ENCODE data around the gene RBM15B. TPM values are rescaled to one million over a fixed set of nuclear protein-coding genes. Genes with fewer than 3 reads are reported as not detected.

The RBM15B gene
- total RNA-seq, 4 donors from 2014 or later = 23.1 to 34.6 (median 27.4) TPM

DNA sequence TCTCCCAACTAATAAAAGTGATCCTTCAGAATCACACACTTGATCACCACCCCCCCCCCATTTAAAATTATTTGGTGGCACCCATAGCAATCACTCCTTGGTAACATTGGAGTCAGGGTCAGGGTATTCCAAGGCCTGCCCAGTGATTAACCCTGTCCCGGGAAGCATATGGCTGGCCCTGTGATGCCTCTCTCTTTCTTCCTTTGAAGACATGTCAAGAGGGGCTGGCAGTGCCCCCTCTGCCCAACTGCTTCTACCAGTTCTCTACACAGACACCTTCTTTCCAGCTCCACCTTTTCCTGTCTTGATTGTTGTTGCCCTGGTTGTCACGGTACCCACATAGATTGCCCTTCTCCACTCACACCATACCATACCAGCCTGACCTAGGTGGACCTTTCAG is 36.9 kb upstream of the RBM15B start:
- DNase-seq = no peak
- no peak overlapping the region for H3K4me3 ChIP-seq
- no peaks in the 10 kb centered on the region for H3K36me3 ChIP-seq
- no peak for TF ChIP-seq POLR2A (IDR thresholded peaks at IDR 0.05)
- TF ChIP-seq, protein P1, sequence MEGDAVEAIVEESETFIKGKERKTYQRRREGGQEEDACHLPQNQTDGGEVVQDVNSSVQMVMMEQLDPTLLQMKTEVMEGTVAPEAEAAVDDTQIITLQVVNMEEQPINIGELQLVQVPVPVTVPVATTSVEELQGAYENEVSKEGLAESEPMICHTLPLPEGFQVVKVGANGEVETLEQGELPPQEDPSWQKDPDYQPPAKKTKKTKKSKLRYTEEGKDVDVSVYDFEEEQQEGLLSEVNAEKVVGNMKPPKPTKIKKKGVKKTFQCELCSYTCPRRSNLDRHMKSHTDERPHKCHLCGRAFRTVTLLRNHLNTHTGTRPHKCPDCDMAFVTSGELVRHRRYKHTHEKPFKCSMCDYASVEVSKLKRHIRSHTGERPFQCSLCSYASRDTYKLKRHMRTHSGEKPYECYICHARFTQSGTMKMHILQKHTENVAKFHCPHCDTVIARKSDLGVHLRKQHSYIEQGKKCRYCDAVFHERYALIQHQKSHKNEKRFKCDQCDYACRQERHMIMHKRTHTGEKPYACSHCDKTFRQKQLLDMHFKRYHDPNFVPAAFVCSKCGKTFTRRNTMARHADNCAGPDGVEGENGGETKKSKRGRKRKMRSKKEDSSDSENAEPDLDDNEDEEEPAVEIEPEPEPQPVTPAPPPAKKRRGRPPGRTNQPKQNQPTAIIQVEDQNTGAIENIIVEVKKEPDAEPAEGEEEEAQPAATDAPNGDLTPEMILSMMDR (IDR thresholded peaks at IDR 0.05) = no peak
- no peaks in the 10 kb centered on the region for H3K27me3 ChIP-seq
- no peaks in the 10 kb centered on the region for H3K9me3 ChIP-seq
- H3K27ac ChIP-seq = no peak overlapping the region
- H3K4me1 ChIP-seq = no peaks in the 10 kb centered on the region

DNA sequence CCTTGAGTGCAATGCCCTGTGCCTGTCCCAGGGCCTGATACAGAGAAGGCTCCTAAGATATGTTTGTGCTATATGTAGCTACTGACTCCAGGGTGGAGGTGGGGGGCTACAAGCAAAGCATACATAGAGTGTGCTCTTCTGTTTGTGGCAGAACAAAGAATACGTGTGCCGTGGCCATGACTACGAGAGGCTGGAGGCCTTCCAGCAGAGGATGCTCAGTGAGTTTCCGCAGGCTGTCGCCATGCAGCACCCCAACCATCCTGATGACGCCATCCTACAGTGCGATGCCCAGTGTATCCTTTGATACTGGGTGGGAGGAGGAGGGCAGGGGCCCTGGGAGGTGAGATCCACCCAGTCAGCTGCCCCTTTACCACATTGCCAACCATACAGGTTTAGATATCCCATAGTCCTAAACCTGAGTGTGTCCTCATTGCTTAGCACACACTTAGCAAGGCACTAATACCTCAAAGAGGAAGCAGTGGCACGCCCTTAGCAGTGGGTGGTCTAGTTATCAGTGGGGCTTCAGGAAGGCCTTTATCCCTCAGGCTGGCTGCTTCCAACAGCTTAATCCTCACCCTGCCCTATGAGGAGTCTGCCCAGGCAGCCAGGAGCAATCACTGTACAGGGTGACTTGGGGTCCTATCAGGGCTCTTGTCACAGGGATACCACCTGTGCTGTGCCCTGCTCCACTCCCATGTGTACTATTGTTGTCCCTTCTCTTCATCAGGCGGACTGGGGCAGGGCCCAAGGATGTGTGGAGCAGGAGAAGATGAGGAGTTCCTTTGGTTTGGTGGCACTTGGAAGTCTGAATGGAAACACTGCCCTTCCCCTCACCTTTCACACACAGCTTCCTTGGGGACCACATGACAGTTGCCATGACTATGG is 36.1 kb upstream of the RBM15B start:
- Histone ChIP-seq H3K4me1 (no peaks in the 10 kb centered on the region), H3K4me3 (no peak overlapping the region), H3K27me3 (no peaks in the 10 kb centered on the region), H3K36me3 (no peaks in the 10 kb centered on the region), H3K9me3 (no peaks in the 10 kb centered on the region), H3K27ac (no peak overlapping the region)
- peak in 1 of 3 donors; percentile 10 for DNase-seq
- TF ChIP-seq POLR2A (IDR thresholded peaks at IDR 0.05) = no peak
- TF ChIP-seq, protein P1 (IDR thresholded peaks at IDR 0.05) = no peak

DNA sequence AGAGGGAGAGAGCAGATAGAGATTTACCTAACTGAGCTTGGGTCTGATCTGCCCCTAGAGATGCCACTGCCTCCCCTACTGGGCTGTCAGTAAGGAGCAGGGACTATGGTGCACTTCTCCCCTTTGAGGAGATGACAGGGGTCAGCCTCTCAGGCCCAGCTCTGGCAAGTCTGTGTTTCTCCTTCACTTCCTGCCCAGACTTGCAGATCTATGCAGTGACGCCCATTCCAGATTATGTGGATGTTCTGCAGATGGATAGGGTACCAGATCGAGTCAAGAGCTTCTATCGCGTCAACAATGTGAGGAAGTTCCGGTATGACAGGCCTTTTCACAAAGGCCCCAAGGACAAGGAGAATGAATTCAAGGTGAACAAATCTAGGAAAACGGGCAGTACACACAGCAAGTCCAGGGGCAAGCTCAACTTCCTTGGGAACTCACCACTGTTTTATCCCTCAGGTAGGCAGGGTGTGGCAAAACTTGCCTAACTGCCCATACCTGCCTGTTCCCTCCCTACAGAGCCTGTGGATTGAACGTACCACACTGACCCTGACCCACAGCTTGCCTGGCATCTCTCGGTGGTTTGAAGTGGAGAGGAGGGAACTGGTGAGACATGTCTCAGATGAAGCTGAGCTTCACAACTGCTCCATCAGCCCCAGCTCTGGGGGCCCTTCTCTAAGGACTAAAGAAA is 35.0 kb upstream of the RBM15B start:
- Histone ChIP-seq H3K36me3 (no peaks in the 10 kb centered on the region), H3K4me1 (no peaks in the 10 kb centered on the region), H3K4me3 (no peak overlapping the region), H3K27me3 (no peaks in the 10 kb centered on the region), H3K9me3 (no peaks in the 10 kb centered on the region), H3K27ac (no peak overlapping the region)
- TF ChIP-seq, protein P1 (IDR thresholded peaks at IDR 0.05) = no peak
- no peak for TF ChIP-seq POLR2A (IDR thresholded peaks at IDR 0.05)
- DNase-seq = peak in 1 of 3 donors; percentile 17

DNA sequence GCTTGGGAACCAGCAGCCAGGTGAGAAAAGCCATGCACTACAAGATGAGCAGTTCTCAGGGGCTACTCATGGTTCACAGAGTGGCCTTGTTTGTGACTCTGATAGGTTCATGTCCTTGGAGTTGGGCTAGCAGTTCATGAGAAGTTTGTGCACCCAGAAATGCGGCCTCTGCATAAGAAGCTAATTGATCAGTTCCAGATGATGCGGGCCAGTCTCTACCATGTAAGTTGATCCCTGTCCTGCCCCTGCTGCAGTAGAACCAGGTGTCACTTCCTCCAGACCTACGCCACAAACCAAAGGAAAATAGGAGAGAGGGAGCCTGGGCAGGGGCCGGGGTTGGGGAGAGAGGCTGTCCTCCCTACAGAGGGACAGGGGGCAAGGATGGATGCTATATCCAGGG is 33.2 kb upstream of the RBM15B start:
- Histone ChIP-seq H3K9me3 (no peaks in the 10 kb centered on the region), H3K4me3 (no peak overlapping the region), H3K27ac (no peak overlapping the region), H3K36me3 (no peaks in the 10 kb centered on the region), H3K4me1 (no peaks in the 10 kb centered on the region), H3K27me3 (no peaks in the 10 kb centered on the region)
- TF ChIP-seq, protein P1 (IDR thresholded peaks at IDR 0.05) = no peak
- no peak for TF ChIP-seq POLR2A (IDR thresholded peaks at IDR 0.05)
- peak in 1 of 3 donors; percentile 14 for DNase-seq

DNA sequence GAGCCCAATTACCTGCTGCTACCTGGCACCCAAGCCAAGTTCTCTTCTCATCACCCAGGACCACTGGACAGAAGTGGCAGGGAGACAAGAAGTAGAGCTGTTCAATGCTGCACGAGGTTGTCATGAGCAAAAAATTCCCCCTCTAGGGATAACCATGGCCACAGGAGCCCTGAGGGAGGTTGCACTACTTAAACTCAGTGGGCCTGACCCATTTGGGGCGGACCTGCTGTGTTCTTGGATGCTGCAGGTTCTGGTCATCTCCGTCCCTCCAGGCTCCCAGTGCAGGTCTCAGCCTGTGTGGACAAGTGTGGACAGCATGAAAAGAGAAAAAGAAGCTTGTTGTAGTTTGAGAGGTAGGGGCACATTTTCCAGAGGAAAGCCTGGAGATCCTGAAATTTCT is 32.1 kb upstream of the RBM15B start:
- TF ChIP-seq, protein P1 (IDR thresholded peaks at IDR 0.05) = no peak
- TF ChIP-seq POLR2A (IDR thresholded peaks at IDR 0.05) = no peak
- no peaks in the 10 kb centered on the region for H3K4me1 ChIP-seq

More for the DNA sequence above, 32.1 kb upstream of the RBM15B start:
- DNase-seq = no peak
- Histone ChIP-seq H3K9me3 (no peaks in the 10 kb centered on the region), H3K36me3 (no peaks in the 10 kb centered on the region), H3K27me3 (no peaks in the 10 kb centered on the region), H3K27ac (no peak overlapping the region), H3K4me3 (no peak overlapping the region)
